ENCODE data around the gene NDUFS1.

- TF ChIP-seq CTCF (IDR thresholded peaks at IDR 0.05): no peak
- TF ChIP-seq POLR2A (IDR thresholded peaks at IDR 0.05): no peak
Observed at GRCh38 chr2:206189691-206190090, 30.4 kb upstream of the NDUFS1 start.
